Esophagus squamous epithelium (tissue), 4 donors: ENCODE measurements around the gene PKD2L2.

Source experiments
- POLR2A ChIP-seq, 4 donors: fragments of 450-650 bp; IDR thresholded peaks; one replicate each; pipeline ENCODE4 v1.6.1; 2017; ENCODE audit warnings: antibody characterized with exemption in 4 of 4, mild to moderate bottlenecking in 4 of 4, moderate library complexity in 3 of 4
- TF ChIP-seq, protein P1 (sequence below), 6 experiments: fragments of 450-650 bp in 4 of 6; fragments of 200-600 bp in 2 of 6; sonication (generic) in 2 of 6; IDR thresholded peaks; one replicate each; pipeline ENCODE4 v1.5.1; 2016 to 2019; ENCODE audit warnings: antibody characterized with exemption in 6 of 6, mild to moderate bottlenecking in 4 of 6, moderate library complexity in 4 of 6

DNA sequence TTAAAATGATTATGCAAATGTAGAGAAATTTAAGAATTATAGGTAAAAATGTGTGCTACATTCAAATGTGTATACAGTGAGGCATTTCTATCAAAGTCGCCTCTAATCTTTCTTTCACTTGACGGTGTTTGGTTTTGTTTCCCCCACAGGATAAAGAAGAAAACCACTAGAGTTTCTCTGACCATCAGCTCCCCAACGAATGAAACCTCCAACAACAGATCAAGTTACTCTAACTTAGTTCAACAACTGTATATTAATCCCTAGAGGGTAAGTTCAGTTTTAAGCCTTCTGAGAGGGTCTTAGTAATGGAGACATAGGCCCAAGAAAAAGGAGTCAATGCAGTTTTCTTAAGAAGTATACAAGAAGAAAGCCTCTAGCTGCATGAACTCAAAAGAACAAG, 33.1 kb upstream of the PKD2L2 start:
- TF ChIP-seq, protein P1, sequence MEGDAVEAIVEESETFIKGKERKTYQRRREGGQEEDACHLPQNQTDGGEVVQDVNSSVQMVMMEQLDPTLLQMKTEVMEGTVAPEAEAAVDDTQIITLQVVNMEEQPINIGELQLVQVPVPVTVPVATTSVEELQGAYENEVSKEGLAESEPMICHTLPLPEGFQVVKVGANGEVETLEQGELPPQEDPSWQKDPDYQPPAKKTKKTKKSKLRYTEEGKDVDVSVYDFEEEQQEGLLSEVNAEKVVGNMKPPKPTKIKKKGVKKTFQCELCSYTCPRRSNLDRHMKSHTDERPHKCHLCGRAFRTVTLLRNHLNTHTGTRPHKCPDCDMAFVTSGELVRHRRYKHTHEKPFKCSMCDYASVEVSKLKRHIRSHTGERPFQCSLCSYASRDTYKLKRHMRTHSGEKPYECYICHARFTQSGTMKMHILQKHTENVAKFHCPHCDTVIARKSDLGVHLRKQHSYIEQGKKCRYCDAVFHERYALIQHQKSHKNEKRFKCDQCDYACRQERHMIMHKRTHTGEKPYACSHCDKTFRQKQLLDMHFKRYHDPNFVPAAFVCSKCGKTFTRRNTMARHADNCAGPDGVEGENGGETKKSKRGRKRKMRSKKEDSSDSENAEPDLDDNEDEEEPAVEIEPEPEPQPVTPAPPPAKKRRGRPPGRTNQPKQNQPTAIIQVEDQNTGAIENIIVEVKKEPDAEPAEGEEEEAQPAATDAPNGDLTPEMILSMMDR (IDR thresholded peaks at IDR 0.05): no peak
- no peak for TF ChIP-seq POLR2A (IDR thresholded peaks at IDR 0.05)
